ENCODE measurements around the gene DSG4. TPM values are rescaled to one million over a fixed set of nuclear protein-coding genes. Genes with fewer than 3 reads are reported as not detected.

DSG4 gene
- total RNA-seq, 1 experiment from 2014 or later = not detected

GRCh38 chr18:31438402-31438801 lies 61.8 kb downstream of the DSG4 start:
- intact Hi-C loops (cut with micrococcal nuclease; ENCODE audit: unreplicated experiment) = no loop called here
- H3K27ac ChIP-seq (ENCODE audit: low read depth, low read length, poor library complexity, severe bottlenecking) = no peak overlapping the region
- TF ChIP-seq EZH2 (IDR thresholded peaks at IDR 0.05; ENCODE audit: borderline replicate concordance, low read depth, low read length, poor library complexity, severe bottlenecking) = no peak
- no peak for TF ChIP-seq CTCF (conservative IDR thresholded peaks at IDR 0.05; ENCODE audit: low read depth, low read length)
- no peaks in the 10 kb centered on the region for H3K4me1 ChIP-seq (ENCODE audit: insufficient read depth, low read length, poor library complexity, severe bottlenecking)
- no TSS peak for BruUV-seq (replicated peaks)
- peaks cover 31% of the 10 kb centered on the region for H3K27me3 ChIP-seq (replicated peaks; ENCODE audit: insufficient read depth, low read depth, low read length, poor library complexity)
- ChIA-PET CTCF (no interaction called here), POLR2A (ENCODE audit: low non-redundant PET) (no interaction called here)
- no peaks in the 10 kb centered on the region for H3K9me3 ChIP-seq (ENCODE audit: low read depth, low read length, poor library complexity, severe bottlenecking)
- no peaks in the 10 kb centered on the region for H3K36me3 ChIP-seq (ENCODE audit: insufficient read depth, low read length, poor library complexity, severe bottlenecking)
- no peak overlapping the region for H3K4me3 ChIP-seq (ENCODE audit: low read depth, low read length, poor library complexity, severe bottlenecking)
- DNase-seq (ENCODE audit: low spot score) = no peak

- Histone ChIP-seq H3K4me3 (ENCODE audit: low read depth, low read length, poor library complexity, severe bottlenecking) (no peak overlapping the region), H3K4me1 (ENCODE audit: insufficient read depth, low read length, poor library complexity, severe bottlenecking) (no peaks in the 10 kb centered on the region), H3K27me3 (replicated peaks; ENCODE audit: insufficient read depth, low read depth, low read length, poor library complexity) (peaks cover 35% of the 10 kb centered on the region), H3K36me3 (ENCODE audit: insufficient read depth, low read length, poor library complexity, severe bottlenecking) (no peaks in the 10 kb centered on the region), H3K9me3 (ENCODE audit: low read depth, low read length, poor library complexity, severe bottlenecking) (no peaks in the 10 kb centered on the region), H3K27ac (ENCODE audit: low read depth, low read length, poor library complexity, severe bottlenecking) (no peak overlapping the region)
- DNase-seq (ENCODE audit: low spot score) = no peak
- TF ChIP-seq EZH2 (IDR thresholded peaks at IDR 0.05; ENCODE audit: borderline replicate concordance, low read depth, low read length, poor library complexity, severe bottlenecking) (no peak), CTCF (conservative IDR thresholded peaks at IDR 0.05; ENCODE audit: low read depth, low read length) (no peak)
- CTCF ChIA-PET = no interaction called here
- intact Hi-C loops (cut with micrococcal nuclease; ENCODE audit: unreplicated experiment) = no loop called here
- POLR2A ChIA-PET (ENCODE audit: low non-redundant PET) = no interaction called here
- BruUV-seq (replicated peaks) = no TSS peak
Measured at GRCh38 chr18:31439807-31440325, 63.3 kb downstream of the DSG4 start.

- H3K4me3 ChIP-seq (ENCODE audit: low read depth, low read length, poor library complexity, severe bottlenecking) = no peak overlapping the region
- intact Hi-C loops (cut with micrococcal nuclease; ENCODE audit: unreplicated experiment) = no loop called here
- ChIA-PET CTCF (no interaction called here), POLR2A (ENCODE audit: low non-redundant PET) (no interaction called here)
- TF ChIP-seq CTCF (conservative IDR thresholded peaks at IDR 0.05; ENCODE audit: low read depth, low read length) (no peak), EZH2 (IDR thresholded peaks at IDR 0.05; ENCODE audit: borderline replicate concordance, low read depth, low read length, poor library complexity, severe bottlenecking) (no peak)
- H3K9me3 ChIP-seq (ENCODE audit: low read depth, low read length, poor library complexity, severe bottlenecking) = no peaks in the 10 kb centered on the region
- no TSS peak for BruUV-seq (replicated peaks)
- no peaks in the 10 kb centered on the region for H3K36me3 ChIP-seq (ENCODE audit: insufficient read depth, low read length, poor library complexity, severe bottlenecking)
- no peak overlapping the region for H3K27ac ChIP-seq (ENCODE audit: low read depth, low read length, poor library complexity, severe bottlenecking)
- DNase-seq (ENCODE audit: low spot score) = no peak
- H3K4me1 ChIP-seq (ENCODE audit: insufficient read depth, low read length, poor library complexity, severe bottlenecking) = no peaks in the 10 kb centered on the region
- peaks cover 35% of the 10 kb centered on the region for H3K27me3 ChIP-seq (replicated peaks; ENCODE audit: insufficient read depth, low read depth, low read length, poor library complexity)
Measured at GRCh38 chr18:31440787-31441186, 64.2 kb downstream of the DSG4 start.

Data from A673 (cell line).